ENCODE measurements around the gene SMOC2.

Gene SMOC2

DNA sequence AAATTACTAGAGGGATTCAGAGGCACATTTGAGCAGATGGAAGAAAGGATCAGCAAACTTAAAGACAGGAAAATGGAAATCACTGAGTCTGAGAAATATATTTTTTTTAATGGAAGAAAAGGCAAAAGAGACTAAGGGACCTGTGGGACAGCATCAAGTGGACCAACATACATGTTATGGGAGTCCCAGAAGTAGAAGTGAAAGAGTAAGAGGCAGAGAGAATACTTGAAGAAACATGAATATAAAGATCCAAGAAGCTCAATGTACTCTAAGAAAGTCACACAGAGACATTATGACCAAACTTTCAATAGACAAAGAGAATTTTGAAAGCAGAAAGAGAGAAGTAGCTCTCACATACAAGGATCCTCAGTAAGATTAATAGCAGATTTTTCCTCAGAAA, 39.5 kb downstream of the SMOC2 start:
- DNase-seq (ENCODE audit: low read depth in 2 of 2) = no peak

- no peak for DNase-seq (ENCODE audit: low read depth in 2 of 2)
Measured at GRCh38 chr6:168485818-168486217, 44.8 kb downstream of the SMOC2 start.

- DNase-seq (ENCODE audit: low read depth in 2 of 2) = no peak
Measured at GRCh38 chr6:168490757-168491156, 49.8 kb downstream of the SMOC2 start.

DNA sequence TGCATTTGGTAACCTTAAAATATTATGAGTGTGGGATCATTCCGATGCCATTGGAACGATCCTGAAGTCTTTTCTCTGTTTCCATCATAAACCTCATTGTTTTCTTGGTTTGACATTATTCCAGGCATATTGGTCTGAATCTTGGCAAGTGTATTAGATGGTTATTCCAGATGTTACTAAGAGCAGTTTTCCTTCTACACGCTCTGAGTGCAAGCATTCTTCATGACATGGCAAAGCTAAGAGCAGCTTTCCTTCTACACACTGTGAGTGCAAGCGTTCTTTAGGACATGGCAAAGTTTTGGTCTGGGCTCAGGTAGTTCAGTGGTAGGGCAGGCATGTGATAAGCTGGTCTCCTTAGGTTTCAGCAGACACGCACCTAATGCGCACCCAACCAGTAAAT, 53.0 kb downstream of the SMOC2 start:
- DNase-seq (ENCODE audit: low read depth in 2 of 2) = no peak

DNA sequence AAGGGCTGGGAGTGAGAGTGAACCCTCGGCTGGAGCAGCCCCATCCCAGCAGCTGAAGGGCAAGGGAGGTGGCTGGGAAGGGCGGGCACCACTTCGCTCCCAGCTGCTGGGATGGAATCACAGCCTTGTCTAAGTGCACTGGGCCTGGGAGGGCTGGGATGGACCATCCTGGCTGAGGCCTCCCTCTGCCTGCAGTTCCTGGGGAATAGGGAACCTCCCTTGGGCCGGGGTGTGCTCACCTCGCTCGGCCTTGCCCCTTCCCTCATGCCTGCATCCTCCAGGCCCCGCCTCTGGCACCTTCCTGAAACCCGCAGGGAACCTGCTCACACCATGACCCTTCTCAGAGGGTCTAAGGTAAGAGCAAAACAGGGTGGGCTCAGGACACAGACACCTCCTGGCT, 53.7 kb downstream of the SMOC2 start:
- DNase-seq (ENCODE audit: low read depth in 2 of 2) = no peak

GRCh38 chr6:168495133-168495532, 54.1 kb downstream of the SMOC2 start:
- DNase-seq (ENCODE audit: low read depth in 2 of 2) = no peak

GRCh38 chr6:168495636-168496035, 54.7 kb downstream of the SMOC2 start:
- no peak for DNase-seq (ENCODE audit: low read depth in 2 of 2)

- no peak for DNase-seq (ENCODE audit: low read depth in 2 of 2)
Measured at GRCh38 chr6:168496139-168496996, 55.4 kb downstream of the SMOC2 start.

- no peak for DNase-seq (ENCODE audit: low read depth in 2 of 2)
Measured at GRCh38 chr6:168496997-168497331, 56.0 kb downstream of the SMOC2 start.

DNA sequence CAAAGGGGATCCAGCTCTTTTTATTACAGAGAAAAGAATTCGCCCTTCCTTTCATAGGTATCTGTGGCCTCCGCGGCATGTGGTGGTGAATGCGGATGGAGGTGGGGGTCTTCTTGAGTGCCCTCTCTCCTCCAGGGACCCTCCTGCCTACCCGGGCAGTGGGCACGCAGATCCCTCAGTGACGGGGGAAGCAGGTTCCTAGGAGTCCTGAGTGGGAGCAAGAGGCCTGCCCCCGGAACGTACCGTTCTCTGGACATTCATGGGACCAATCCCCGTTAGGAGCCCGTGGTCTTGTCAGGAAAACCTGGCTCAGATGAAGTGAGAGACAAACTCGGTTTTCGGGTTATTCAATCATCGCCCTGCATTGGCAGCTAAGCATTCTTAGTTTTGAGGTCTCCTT, 56.4 kb downstream of the SMOC2 start:
- no peak for DNase-seq (ENCODE audit: low read depth in 2 of 2)

DNA sequence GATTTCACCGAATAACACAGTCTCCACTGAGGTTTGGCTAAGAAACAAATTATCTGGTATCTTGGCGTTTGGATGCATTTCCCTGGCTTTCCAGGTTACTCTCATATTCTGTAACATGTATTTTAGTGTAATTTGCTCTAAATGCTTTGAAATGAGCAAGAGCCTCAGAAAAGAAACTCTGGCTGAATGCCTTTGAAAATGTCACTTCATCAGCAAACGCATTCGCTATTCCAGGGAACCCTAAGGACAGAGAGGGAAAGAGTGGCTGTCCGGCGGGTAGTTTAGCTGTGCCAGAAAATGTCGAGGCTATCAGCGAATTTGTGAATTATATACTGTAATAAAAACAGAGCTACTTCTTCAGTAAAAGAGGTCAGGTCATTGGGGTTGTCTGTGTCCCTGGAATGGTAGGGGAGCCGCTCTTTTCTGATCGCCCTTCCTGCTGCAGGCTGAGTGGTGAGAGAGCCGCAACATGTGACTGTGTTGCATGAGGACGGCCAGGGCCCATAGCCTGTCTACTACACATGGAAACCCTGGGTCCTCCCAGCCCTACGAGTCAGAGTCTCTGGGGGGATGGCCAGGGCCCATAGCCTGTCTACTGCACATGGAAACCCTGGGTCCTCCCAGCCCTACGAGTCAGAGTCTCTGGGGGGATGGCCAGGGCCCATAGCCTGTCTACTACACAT, 57.3 kb downstream of the SMOC2 start:
- no peak for DNase-seq (ENCODE audit: low read depth in 2 of 2)

GRCh38 chr6:168499045-168499650, 58.2 kb downstream of the SMOC2 start:
- no peak for DNase-seq (ENCODE audit: low read depth in 2 of 2)

- DNase-seq (ENCODE audit: low read depth in 2 of 2) = no peak
Measured at GRCh38 chr6:168500519-168500918, 59.5 kb downstream of the SMOC2 start.

DNA sequence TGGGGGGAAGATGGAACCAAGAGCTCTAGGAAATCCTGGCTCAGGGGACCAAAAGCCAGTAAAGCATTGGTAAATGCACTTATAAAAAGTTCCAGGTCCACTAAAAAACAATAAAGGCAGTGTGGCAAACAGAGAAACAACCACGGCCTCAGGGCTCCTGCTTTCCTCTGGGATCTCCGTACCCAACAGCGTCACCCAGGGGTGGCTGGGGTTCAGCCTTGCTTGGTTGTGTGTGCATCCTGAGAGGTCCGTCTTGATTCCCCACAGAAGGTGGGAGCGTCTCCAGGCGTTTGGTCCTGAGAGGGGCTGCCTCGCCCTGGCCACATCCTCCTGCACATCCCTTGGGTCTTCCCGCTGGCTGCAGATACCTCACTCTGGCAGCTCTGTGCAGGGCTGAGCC, 60.6 kb downstream of the SMOC2 start:
- DNase-seq (ENCODE audit: low read depth in 2 of 2) = no peak

DNA sequence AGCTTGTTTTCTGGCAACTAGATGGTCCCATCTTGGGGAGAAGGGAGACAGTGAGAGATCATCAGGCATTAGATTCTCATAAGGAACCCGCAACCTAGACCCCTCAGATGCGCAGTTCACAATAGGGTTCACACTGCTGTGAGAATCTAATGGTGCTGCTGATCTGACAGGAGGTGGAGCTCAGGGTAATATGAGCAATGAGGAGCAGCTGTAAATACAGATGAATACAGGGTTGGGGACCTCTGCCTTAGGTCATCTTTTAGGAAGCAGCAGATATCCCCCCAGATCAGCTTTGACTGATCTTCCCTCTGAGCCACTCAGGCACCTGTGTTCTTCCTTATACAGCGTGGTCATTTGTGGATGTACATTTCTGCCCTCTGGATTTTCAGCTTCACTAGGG, 63.4 kb downstream of the SMOC2 start:
- no peak for DNase-seq (ENCODE audit: low read depth in 2 of 2)

- no peak for DNase-seq (ENCODE audit: low read depth in 2 of 2)
Measured at GRCh38 chr6:168506460-168506859, 65.5 kb downstream of the SMOC2 start.

DNA sequence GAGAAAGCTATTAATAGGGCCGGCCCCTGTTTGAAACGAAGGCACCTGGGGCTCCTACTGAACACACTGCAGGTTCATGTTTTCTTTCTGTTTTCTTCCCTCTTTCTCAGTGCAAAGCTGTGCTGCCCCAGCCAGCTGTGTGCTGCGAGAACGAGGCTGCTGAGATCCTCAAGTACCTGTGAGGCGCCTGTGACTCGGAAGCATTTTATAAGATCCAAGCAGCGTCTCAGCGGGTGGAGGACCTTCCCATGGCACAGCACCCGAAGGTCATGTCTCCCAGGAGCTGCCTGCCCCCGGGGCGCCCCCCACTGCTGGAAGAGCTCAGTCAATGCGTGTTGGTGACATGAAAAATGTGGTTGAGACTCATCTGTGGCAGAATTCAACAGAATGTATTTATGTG, 66.3 kb downstream of the SMOC2 start:
- no peak for DNase-seq (ENCODE audit: low read depth in 2 of 2)

DNA sequence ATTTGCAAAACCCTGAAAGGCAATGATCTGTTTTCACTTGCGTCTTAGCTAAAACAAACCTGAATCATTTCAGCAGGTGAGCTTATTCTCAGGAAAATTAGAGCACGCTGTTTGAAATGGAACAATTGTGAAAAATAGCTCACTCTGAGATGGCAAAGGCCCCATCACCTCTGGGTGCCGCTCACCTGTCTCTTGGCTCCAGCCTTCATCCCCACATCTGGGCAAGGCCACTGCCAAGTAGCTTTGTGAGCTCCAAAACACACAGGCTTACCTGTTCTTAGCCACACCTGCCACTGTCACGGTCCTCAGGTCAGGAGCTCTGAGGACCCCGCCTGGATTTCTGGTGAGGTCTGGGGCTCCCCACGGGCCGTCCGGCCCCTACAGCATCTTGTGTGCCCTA, 66.7 kb downstream of the SMOC2 start:
- no peak for DNase-seq (ENCODE audit: low read depth in 2 of 2)

DNA sequence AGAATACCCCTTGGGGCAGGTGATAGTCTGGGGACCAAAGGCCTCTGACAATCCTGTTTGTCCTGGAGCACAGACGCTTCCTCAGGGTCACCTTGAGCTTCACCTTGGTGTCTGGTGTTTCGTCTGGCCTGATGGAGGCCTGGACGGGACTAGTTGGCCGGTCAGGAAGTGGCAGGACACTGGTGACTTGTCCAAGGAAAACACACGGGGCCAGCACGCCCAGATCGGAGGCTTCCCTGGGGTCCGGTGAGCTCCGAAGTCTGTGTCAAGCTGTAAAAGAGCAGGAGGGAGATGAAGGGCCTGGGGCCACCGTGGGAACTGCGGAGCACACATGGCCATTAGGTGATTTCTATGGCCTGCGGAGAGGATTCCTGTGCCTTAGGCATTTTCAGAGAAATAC, 67.9 kb downstream of the SMOC2 start:
- DNase-seq (ENCODE audit: low read depth in 2 of 2) = no peak

GRCh38 chr6:168513766-168514165, 72.8 kb downstream of the SMOC2 start:
- DNase-seq (ENCODE audit: low read depth in 2 of 2) = no peak

DNA sequence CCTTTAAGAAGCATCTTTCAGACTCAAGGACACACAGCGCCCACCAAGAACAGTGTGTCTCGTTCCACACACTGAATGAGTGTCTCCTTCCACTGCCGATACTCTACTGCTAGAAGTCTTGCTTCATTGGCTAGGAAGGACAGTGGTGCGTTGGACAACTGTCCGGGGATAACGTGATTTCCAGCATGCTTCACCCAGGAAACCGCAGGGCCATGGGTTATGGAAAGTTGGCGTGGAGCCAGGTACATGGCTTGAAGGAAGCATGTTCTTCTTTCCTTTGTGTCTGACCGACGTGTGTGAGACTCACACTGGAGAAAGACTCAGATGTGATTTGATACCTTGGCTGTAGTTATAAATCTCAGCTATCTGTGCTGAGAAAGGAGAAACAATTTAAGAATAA, 73.2 kb downstream of the SMOC2 start:
- no peak for DNase-seq (ENCODE audit: low read depth in 2 of 2)

- no peak for DNase-seq (ENCODE audit: low read depth in 2 of 2)
Measured at GRCh38 chr6:168515376-168515775, 74.4 kb downstream of the SMOC2 start.
